NCI-H526 (cell line): Measurements from ENCODE around the gene CCDC88A.
"Not testable (repeated sequence)": the region's sequence is repeated elsewhere in the genome, so short reads cannot be mapped to it uniquely, and the experiment has no call there.

Source experiments
- DNase-seq, 2 experiments: peaks; one replicate each; lab custom pipeline; 2025; lab: John Stamatoyannopoulos, UW

The CCDC88A gene, protein sequence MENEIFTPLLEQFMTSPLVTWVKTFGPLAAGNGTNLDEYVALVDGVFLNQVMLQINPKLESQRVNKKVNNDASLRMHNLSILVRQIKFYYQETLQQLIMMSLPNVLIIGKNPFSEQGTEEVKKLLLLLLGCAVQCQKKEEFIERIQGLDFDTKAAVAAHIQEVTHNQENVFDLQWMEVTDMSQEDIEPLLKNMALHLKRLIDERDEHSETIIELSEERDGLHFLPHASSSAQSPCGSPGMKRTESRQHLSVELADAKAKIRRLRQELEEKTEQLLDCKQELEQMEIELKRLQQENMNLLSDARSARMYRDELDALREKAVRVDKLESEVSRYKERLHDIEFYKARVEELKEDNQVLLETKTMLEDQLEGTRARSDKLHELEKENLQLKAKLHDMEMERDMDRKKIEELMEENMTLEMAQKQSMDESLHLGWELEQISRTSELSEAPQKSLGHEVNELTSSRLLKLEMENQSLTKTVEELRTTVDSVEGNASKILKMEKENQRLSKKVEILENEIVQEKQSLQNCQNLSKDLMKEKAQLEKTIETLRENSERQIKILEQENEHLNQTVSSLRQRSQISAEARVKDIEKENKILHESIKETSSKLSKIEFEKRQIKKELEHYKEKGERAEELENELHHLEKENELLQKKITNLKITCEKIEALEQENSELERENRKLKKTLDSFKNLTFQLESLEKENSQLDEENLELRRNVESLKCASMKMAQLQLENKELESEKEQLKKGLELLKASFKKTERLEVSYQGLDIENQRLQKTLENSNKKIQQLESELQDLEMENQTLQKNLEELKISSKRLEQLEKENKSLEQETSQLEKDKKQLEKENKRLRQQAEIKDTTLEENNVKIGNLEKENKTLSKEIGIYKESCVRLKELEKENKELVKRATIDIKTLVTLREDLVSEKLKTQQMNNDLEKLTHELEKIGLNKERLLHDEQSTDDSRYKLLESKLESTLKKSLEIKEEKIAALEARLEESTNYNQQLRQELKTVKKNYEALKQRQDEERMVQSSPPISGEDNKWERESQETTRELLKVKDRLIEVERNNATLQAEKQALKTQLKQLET (N-terminal part only)

DNA sequence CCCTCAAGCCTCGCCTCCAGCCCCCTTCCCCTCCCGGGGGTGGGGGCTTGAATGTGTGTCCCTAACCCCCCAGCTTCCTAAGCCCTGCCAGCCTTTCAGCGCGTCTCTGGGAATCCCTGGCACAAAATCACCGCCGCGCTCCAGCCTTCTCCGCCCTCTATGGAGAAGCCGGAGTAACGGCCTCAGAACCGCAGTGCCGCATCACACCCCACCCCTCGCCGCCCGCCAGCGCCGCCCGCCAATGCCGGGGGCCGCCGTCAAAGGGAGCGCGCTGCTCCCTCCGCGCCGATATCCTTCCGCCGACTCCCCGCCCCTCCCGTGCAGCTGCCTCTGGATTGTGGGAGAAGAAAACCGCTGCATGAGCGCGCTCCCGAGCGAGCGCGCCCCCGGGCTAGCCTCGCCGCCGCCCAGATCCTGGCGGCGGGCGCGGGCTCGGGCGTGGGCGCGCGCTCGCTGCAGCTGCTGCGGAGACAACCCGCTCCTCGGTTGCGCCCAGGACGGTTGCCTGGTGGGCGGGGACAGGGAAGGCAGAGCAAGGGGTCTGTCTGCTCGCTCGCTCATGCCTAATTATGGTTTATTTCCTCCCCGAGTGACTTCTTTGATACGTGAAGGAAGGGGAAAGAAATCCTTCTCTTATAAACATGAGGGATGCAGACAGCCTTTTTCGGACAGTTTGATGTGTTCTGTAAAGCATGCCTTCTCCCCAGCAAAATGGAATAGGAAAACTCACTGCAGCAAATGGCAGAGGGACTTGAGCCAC lies at the start of gene CCDC88A:
TSS of gene CCDC88A (minus strand) at position 178 of the 760 bp plus-strand sequence. CDS start 777 bp downstream, outside the sequence.
- DNase-seq, result peak; percentile 88 to 97

DNA sequence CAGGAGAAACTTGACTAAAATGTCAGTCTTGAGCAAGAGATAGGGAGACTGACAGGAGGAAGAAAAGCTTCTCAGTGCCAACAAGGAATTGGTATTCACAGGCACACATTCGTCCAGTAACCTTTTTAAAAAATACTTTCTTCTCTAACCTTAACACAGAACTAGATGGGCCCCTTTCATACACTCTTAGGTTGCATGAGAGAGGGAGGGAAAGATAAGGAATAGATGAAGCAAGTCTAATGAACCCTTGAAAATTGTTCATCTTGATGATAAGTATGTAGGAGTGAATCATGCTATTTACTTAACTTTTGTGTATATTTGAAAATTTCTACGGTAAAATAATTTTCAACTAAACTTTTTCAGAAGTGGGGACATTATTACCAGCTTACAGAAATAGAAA lies 42.0 kb upstream of the CCDC88A start:
- no peak for DNase-seq

DNA sequence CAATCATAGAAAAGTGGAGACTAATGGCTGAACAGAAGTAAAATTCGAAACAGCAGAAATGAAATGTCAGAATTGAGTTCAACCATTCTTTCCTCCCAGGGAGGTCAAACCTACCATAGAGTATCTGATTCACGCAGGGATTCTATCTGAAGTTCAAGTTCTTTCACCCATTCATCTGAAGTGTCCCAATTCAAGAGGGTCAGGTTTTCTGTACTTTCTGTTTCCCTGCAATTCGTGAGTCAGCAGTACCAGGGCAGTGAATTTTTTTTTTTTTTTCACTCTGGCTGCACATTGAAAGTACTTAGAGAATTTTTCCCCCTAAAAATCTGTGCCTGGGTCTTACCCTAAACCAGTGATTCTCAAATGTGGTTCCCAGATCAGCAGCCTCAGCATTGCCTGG lies 40.9 kb upstream of the CCDC88A start:
- DNase-seq, result no peak

DNA sequence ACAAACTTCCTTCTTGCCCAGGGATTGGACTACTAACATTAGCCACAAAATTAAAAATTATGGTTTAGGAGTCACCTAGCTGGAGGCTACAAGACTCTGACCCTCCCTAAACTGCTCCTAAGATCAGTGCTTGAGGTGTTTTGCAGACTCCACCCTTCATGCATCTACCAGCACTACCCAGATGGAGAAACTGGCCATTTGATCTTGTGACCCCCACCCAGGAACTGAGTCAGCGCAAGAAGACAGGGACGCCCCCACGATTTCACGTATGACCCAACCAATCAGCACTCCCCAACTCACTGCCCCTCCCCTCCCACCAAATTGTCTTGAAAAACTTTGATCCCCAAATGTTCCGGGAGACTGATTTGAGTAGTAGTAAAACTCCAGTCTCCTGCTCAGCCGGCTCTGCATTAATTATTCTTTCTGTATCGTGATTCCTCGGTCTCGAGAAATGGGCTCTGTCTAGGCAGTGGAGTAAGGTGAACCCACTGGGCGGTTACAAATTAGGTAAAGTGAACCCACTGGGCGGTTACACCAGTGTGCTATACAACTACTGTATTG lies 40.1 kb upstream of the CCDC88A start:
- DNase-seq, result no peak

DNA sequence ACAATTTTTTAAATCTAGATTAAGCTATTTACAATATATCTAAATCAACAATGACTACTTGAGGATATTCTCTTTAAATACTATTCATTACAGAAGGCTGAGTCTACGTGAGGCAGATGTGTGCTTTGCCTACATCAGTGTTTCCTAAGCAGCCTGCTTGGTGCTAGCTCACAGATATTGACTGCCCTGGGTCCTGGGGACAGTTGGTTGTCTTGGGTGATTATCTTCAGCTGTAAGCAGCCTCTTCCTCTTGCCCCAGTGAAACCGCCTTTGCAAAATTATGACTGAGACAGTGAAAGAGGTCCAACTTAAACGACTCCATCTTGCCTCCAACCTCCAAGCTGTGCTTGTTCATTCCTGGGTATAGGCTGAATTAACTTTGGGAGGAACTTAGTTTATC lies 39.6 kb upstream of the CCDC88A start:
- DNase-seq, result no peak

DNA sequence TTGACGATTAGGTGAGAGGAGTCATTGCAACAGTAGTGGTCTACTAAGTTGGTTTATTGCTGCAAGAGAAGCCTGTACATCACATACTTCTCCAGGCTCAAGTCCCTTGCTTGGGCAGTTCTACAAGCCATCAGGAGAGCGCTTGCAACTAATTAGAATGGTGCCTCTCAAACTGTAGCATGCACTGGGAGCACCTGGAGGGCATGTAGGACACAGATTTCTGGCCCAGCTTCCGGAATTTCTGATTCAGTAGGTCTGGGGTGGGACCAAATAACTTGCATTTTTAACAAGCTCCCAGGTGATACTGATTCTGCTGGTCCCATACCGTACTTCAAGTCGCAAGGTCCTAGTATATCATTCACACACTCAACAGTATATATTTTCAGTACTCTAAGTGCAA lies 34.5 kb upstream of the CCDC88A start:
- DNase-seq, result no peak

DNA sequence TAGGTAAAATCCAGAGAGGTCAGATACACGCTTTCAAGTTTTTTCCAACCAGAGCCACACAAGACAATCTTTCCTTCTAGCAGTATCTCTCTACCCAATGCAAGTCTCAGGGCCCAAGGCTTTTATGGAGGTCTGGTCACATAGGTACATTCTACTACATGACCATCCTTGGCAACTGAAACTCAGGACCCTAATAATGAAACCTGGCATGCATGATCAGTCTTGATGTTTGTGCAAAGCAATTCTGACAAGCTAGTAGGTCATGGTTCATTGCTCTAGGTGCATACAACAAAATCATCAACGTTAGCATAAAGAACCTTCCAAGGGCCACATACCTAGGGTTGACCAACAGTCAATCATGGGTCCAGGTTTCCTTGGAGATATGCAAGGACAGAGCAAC lies 33.2 kb upstream of the CCDC88A start:
- DNase-seq, result no peak

DNA sequence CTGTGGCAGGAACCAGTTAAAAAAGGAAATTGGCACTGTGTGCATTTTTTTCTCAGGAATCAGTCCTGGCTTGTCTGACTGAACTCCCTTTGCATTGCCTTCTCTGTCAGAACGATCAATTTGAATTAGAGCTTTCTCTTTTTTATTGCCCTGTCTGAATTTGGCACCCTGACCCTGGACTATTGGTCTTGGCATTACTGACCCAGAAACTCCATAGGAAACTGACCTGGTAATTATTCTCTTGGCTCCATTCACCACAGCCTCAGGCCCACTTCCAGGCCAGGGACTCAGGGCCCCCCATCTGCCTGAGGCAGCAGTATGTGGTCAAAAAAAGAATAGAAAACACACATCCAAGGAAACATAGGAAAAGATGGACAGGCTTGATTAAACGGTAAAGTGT lies 32.0 kb upstream of the CCDC88A start:
- no peak for DNase-seq

DNA sequence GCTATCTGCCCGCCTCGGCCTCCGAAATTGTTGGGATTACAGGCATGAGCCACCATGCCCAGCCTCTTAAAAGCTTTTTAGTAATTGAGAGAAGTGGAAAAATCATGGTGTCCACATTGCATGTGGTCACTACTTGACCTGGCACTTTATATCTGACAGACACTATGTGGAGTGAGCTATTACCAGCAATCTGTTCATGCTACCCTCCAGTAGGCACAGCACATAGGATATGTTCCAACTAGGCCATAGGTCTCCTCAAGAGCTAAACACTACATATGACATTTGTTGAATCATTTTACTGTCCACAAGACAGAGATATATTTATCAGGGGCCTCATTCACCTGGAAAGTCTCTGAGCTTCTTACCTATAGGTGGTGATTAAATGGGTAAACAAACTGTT lies 30.4 kb upstream of the CCDC88A start:
- DNase-seq, result not testable (repeated sequence)

DNA sequence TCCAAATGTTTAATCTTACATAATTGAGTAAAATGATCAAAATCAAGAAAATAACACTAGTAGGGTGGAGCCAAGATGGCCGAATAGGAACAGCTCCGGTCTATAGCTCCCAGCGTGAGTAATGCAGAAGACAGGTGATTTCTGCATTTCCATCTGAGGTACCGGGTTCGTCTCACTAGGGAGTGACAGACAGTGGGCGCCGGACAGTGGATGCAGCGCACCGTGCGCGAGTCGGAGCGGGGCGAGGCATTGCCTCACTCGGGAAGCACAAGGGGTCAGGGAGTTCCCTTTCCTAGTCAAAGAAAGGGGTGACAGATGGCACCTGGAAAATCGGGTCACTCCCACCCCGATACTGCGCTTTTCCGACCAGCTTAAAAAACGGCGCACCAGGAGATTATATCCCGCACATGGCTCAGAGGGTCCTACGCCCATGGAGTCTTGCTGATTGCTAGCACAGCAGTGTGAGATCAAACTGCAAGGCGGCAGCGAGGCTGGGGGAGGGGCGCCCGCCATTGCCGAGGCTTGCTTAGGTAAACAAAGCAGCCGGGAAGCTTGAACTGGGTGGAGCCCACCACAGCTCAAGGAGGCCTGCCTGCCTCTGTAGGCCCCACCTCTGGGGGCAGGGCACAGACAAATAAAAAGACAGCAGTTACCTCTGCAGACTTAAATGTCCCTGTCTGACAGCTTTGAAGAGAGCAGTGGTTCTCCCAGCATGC lies 22.5 kb upstream of the CCDC88A start:
- DNase-seq, result not testable (repeated sequence)

DNA sequence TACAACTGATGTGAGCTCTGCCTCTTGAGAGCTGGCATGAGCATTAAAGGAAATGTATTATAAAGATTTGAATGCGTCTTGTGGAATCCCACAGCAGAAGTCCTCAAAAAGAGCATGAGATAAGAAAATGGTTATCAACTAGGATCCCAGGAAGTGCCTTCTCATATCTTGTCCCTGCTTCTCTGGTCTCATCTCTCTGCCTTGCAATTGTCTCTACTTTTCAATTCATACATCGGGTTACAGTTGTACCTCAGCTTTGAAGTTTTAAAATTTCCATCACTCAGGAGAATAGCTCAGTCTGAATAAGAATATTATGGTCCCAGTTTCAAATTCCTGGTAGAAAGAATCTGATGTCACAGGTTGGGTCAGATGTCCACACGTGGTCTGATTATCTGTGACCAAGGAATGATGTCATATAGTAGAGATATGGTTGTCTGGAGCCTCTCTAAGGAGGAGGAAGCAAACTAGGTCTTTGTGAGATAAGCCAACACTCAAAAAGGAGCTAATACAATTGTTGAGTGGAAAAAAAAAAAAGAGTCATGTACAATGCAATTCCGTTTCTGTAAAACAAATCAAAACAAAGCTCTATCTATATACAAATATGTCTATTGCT lies 21.7 kb upstream of the CCDC88A start:
- DNase-seq, result no peak

DNA sequence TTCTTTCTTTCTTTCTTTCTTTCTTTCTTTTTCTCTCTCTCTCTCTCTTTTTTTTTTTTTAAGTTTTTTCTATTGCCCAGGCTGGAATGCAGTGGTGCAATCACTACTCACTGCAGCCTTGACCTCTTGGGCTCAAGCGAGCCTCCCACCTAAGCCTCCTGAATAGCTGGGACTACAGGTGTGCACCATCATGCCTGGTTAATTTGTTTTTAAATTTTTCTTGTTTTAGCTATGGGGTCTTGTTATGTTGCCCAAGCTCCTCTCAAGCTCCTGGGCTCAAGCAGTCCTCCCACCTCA lies 19.4 kb upstream of the CCDC88A start:
- DNase-seq, result no peak

DNA sequence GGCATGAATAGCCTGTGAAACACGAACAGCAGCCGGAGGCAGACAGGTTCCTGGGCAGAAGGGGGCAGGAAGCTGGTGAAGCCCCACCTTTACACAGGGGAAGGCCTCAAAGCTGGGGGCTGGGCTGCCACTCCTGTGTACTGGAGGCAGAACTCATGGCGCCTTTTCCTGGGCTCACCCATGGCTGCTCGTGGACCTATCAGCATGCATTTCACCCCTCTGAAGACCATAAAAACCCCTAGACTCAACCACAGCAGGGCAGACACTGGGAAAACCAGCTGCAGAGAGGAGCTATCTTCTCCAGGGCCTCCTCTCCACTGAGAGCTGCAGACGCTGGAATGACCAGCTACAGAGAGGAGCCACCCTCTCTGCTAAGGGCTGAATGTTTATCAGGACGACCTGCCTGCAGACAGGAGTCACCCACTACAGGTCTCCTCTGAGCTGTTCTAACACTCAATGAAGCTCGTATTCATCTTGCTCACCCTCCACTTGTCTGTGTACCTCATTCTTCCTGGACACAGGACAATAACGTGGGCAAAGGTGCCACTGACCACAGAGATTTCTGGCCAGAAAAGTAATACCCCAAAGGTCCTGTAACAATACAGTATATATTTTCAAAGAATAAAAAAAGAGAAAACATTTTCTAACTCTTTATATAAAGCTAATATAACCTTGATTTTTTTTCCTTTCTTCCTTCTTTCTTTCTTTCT lies 18.9 kb upstream of the CCDC88A start:
- no peak for DNase-seq

DNA sequence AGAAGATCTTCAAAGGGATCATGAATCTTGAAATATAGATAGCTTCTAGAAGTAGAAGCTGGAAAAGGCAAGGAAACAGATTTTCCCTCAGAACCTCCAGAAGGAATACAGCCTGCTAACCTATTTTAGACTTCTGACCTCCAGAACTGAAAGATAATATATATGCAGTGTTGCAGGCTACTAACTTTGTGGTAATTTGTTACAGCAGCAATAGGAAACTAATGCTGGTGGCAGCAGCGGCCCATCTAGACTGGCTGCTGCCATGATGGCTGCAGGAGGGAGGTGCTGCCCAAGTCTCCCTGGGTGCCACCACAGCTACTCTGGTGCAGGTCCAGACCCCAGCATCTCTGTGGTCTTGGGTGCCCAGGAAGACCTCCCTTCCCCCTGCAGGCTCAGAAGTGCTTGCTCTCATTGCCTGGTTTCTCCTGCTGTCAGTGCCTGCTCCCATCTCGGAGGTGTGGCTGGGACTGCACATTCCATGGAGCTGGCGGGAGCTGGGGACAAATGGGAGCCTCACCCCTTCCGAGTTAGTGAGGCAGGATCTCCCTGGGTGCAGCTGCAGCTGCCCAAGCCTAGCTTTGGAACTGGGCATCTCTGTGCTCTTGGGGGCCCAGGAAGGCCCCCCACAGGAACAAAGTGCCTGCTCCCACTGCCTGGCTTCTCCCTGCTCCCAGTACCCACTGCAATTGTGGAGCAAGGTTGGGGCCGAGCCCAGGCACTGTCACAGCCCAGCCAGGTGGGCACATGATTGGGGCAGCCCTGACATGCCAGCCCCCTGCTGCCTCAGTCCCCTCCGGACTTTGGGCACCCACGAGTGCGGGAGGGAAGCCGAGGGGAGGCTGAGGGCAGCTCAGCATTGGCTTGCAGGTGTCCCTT lies 18.1 kb upstream of the CCDC88A start:
- DNase-seq, result no peak

DNA sequence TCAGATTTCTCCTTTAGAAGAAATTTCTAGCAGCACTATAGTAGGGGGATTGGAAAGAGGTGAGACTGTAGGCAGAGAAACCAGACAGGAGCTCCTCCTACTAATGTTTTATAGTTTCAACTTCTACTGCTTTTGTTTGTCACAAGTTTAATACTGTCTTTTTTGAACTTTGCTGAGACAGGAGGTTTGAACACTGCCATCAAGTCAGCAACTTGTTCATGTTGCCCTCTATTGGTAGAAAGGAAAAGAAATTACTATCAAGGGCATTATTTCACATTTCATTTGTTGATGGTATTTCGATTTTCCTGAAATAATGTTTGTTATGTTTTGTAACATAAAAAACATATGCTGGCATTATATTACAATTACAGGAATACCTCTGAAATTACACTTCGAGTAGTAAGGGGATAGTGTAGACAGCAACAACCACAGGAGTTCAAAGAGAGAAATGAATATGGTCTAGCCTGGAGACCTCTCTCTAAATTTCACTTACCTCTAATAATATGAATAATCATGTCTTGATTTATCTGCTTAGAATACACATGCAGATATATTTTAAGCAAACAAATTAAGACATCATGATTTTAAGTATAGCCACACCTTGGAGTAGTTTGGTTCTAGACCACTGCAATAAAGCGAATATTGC lies 12.4 kb upstream of the CCDC88A start:
- DNase-seq, result peak in 1 of 2 experiments; percentile 35

DNA sequence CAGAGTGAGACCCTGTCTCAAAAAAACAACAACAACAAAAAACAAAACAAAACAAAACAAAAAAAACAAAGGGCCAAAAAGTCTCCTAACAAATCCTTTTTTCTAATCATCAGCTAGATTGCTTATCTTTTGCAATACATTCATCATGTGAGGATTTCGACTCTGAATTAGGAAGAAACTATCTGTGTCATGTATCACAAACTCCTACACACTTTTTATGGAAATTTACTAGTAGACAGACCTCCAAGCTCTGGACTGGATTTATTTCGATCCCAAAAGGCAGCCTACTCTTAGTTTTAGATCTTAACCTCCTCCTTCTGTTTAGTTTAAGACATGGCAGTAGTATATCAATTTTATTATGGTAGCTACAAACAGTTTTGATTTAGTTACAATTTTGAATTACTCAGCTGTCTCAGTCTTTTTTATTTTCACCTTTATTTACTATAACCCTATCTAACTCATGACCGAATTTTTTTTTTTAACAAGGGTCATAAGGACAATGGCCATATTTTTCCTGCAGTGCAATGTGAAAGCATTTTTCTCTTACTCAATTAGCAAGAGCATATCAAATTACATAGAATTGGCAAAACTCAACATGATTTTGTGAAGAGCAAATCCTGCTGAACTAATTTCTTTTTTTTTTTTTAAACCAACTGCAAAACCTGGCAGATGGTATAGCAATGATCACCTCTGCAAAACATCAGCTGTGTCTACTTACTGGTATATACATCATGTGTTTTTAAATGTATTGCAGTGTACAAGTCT lies 10.7 kb upstream of the CCDC88A start:
- DNase-seq, result no peak

DNA sequence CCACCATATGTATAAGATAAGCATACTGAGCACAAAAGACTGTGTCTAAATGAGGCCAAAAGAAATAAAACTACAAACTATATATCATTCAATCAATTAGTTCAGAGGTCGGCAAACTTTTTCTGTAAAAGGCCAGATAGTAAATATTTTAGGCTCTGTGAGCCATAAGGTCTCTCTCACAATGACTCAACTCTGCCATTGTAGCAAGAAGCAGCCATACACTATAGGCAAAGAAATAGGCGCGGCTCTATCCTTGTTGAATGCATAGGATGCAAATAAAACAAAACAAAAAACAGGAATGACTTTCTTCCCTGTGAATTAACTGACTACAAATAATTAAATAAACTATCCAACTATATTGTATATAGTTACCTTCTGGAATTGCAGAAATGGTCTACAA lies 8.6 kb upstream of the CCDC88A start:
- no peak for DNase-seq

DNA sequence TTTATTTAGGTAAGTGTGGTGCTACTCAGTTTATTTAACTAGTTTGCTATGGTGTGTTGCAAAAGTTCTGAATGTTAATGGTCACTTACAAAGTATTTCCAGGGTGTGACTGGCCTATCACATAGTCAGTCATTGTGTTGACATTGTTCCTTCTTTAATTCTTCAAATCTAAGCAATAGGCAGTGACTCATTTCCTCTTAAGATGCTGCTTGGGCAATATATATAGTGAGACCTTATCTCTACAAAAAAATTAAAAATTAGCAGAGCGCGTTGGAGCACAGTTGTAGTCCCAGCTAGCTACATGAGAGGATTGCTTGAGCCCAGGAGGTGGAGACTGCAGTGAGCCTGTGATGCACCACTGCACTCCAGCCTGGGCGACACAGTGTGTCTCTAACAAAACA lies 5.8 kb upstream of the CCDC88A start:
- no peak for DNase-seq
